CD4-positive, alpha-beta T cell treated with Interleukin-1 beta for 1 hour (primary cell): ENCODE results near the gene CEACAM20.
"Not testable (repeated sequence)": the region's sequence is repeated elsewhere in the genome, so short reads cannot be mapped to it uniquely, and the experiment has no call there.

Experiments used
- DNase-seq, 2 donors: peaks; one replicate each; pipeline ENCODE4 v3.0.0-alpha.2; 2020 to 2022

The CEACAM20 gene

GRCh38 chr19:44529536-44529935 is at the start of gene CEACAM20:
Gene CEACAM20 (minus strand): TSS chr19:44529675. CDS start chr19:44529509, 166 bp downstream.
- DNase-seq: no peak

- DNase-seq: no peak
Observed at GRCh38 chr19:44577566-44577874, 48.0 kb upstream of the CEACAM20 start.

GRCh38 chr19:44576843-44577565 is 47.5 kb upstream of the CEACAM20 start:
- DNase-seq: peak; percentile 13 to 19

DNA sequence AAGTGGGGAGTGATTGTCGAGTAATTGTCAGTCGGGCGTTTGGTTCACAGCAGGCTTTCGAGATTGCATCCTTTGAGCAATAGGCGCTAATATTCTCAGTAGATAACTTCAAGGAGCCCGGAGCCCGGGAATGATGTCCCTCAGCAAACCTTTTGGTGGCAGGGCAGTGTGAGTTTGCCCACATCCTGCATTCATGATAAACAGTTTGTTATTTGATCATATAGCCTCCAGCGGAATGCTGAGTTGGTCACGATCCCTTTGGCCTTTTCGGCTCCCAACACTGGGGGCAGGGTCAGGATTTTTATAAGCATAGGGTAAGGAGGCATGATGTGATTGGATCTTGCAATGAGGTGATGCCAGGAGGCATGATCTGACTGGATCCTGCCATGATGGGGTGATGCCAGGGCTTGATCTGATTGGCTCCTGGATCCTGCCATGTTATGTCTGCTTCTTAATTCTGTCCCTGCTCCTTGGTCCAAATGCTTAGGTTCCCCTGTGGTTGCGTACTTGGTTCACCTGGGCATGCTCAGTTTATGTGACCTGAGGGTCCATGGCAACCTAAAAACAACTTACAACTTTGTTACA is 45.7 kb upstream of the CEACAM20 start:
- no peak for DNase-seq

DNA sequence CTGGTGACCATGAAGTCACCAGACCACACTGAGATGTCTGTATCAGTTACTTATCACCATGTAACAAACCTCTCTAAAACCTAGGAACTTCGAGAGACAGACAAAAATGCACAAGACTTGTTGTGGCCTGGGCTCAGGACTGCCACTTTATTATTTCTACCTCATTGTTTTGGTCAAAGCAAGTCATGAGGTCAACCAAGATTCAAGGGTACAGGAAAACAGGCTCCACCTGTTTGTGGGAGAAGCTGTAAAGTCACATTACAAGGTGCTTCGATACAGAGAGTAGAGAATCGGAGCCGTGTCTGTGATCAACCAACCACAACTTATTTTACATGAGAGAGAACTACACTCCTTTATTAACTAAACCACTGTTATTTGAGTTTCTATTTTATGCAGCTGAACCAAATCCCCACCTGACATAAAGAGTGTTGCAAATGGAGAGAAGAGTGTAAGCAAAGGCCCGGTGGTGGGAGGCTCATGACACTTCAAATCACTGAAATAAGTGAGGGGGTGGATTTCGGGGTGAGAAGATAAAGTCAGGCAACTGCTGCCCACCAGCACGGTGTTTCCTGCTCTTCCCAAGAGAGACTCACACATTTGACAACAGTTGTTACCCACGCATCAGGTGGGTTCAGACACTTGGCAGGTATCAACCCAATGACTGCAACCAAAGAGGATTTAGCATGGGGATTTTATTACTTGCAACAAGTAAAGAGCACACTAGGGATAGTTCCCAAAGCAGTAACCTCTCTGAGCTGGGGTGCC is 44.9 kb upstream of the CEACAM20 start:
- no peak for DNase-seq

GRCh38 chr19:44573627-44574026 is 44.2 kb upstream of the CEACAM20 start:
- no peak for DNase-seq

DNA sequence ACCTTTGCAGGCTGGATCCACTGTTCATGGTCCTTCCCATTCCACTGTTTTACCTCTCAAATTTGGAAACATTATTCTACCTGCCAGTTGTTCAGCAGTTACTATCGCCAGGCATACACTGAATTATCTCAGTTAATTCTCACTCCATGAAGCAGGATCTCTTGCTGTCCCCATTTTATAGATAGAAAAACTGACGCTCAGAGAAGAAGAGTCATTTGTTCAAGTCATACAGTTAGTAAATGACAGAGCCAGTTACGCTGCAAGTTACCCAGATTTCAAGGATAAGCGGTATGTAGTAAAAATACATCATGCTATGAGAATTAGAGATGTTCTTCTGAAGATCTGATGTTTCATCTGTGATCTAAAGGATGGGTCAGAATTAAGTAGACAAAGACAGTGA is 43.7 kb upstream of the CEACAM20 start:
- no peak for DNase-seq

DNA sequence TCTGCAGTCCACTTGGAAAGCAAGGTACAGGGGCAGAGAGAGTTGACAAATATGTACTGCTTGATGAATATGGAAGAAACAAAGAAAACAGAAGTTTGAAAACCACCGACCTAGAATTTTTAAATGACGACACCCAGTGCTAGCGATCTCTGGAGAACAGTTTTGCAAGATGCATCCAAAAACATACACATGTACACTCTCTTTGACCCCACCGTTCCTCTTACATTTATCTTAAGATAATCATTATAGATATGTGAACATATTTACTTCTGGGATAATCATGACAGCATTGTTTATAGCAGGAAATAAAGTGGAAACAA is 43.1 kb upstream of the CEACAM20 start:
- DNase-seq: no peak

DNA sequence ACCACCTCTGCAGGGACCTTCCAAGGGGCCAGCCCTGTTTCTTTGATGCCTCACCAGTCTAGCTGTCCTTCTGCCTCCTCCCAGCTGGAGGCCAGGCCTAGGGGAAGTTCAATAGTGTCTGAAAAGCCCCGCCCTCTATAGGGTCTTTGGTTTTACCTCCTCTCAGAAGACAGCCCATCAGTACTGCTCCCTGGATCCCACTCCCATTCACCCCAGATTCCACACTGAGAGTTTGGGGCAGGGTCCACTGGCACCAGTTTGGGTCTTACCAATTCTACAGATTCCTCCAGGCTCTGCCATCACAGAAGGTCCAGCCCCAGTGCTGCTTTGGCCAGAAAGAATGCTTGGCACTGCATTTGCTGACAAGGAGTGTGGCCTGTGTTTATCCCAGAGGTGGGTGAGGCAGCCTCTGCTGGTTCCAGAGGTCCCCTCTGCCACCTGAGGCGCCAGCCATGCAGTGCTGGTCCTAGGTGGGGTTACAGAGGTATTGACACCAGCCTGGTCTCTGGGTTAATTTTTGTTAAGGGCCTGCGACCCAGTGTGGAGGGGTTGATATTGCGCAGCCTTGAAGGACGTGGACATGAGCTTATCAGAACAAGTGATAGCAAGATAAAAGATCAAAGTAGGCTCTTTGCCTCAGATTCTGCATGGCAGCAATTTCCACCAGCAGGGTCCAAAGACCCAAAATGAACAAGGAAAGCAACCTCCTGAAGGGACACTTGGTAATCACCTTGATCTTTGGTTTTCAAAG is 42.5 kb upstream of the CEACAM20 start:
- no peak for DNase-seq

- DNase-seq: peak; percentile 41 to 56
Observed at GRCh38 chr19:44570984-44571684, 41.7 kb upstream of the CEACAM20 start.

DNA sequence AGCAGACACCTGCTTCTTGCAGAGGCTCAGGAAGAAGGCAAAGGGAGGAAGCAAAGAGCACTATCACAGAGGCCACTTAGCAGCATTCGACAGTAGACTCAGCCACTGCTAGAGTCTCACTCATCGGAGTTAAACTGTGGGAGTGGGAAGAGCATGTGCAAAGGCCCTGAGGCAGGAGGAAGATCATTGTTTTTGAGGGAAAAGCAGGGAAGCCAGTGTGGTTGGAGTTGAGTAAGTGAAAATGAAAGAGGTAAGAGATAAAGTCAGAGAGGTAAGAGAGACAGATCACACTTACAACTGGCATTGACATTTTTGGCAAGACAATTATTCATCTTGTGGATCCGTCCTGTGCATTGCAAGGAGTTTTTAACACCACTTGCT is 41.1 kb upstream of the CEACAM20 start:
- no peak for DNase-seq

DNA sequence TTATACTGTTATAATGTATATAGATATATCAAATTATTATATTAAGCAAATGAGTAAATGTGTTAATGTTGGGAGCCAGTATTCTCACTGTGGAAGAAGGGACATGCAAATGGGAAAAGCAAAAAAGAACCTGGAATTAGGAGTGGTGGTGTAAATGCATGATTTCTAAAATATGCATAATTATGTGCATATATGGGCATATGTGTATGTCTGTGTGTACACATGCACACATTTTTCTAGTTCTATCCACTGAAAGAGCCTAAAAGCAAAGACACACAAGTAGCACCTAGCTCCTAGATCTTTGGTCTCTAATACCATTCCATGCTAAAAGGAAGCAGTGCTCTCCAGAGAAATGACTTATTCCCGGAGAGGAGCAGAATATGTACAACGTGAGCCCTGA is 38.3 kb upstream of the CEACAM20 start:
- DNase-seq: no peak

- DNase-seq: no peak
Observed at GRCh38 chr19:44566984-44567383, 37.5 kb upstream of the CEACAM20 start.

GRCh38 chr19:44563086-44563655 is 33.7 kb upstream of the CEACAM20 start:
- not testable (repeated sequence) for DNase-seq

DNA sequence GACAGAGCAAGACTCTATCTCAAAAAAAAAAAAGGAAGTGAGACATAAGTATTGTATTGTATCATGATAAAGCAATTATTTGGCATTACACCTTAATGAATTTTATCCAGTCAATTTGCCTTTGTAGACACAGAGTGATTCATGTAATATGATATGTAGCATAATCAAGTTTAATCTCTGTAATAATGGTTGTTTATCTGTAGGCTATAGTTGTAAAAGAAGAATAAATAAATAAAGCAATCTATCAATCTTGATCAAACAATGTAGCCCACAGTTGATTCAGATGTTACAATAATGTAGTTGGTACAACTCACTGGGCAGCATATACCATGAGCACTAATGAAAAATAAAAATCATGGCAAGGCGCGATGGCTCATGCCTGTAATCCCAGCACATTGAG is 28.5 kb upstream of the CEACAM20 start:
- DNase-seq: no peak

- DNase-seq: no peak
Observed at GRCh38 chr19:44554641-44555246, 25.3 kb upstream of the CEACAM20 start.

DNA sequence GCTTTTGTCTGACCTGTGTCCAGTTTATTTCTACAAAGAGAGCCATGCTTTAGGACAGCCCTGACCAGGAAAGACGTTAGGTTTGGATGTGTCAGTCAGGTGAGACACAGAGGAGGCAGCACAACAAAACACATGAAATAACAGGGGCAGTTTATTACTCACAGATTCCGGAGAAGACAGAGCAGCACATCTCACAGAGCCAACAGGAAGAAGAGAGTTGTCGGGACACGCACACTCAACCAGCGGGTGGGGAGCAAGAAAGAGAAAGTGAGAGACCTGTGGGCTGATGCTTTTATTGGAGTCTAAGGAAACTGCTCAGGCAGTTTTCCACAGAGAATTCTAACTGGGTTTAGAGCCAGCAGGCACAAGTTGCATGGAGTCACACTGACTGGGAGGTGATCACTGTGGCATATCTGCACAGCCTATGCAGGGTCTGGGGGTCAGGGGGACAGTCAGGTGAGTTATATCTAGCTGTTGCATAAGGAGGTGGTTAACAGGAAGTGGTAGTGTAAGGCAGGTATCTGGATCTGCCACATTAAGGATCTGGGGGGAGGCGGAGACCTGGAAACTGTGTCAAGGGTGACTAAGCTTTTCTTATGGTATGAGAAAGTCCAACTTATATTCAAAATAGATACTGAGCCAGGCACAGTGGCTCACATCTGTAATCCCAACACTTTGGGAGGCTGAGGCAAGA is 24.1 kb upstream of the CEACAM20 start:
- DNase-seq: no peak

DNA sequence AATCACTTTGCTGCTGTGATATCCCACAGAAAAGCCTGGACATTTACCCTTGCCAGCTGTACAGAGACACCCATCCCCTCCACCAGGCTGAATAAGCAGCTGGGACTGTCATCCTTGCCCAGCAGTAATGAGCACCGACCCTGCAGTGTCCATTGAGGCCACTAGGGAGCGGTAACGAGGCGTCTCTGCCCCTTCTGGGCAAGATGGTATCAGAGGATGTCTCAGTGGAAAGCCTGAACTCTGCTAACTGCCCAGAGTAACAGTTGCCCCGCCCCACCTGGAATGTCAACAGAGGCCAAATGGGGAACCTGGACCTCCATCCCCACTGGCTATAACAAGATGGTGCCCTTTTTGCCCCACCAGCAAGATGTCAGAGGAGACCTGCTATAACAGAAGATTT is 22.8 kb upstream of the CEACAM20 start:
- DNase-seq: peak; percentile 4 to 19

- DNase-seq: no peak
Observed at GRCh38 chr19:44551850-44552249, 22.4 kb upstream of the CEACAM20 start.

- DNase-seq: not testable (repeated sequence)
Observed at GRCh38 chr19:44550976-44551375, 21.5 kb upstream of the CEACAM20 start.

GRCh38 chr19:44549507-44549906 is 20.0 kb upstream of the CEACAM20 start:
- no peak for DNase-seq

GRCh38 chr19:44548736-44549135 is 19.3 kb upstream of the CEACAM20 start:
- DNase-seq: no peak
